NT2/D1 (cell line): ENCODE data around the gene RTL10.

ENCODE experiments used
- SUZ12 ChIP-seq: IDR thresholded peaks from 2 replicates; pipeline ENCODE4 v1.6.1; 2011; ENCODE audit not compliant: insufficient read length, insufficient read depth; ENCODE audit errors: extremely low read depth
- YY1 ChIP-seq: IDR thresholded peaks from 2 replicates; pipeline ENCODE4 v1.6.1; 2011; ENCODE audit not compliant: insufficient read length, insufficient read depth
- ZNF274 ChIP-seq: IDR thresholded peaks from 2 replicates; pipeline ENCODE4 v1.6.1; 2011; ENCODE audit warnings: mild to moderate bottlenecking, low read depth, low read length

DNA sequence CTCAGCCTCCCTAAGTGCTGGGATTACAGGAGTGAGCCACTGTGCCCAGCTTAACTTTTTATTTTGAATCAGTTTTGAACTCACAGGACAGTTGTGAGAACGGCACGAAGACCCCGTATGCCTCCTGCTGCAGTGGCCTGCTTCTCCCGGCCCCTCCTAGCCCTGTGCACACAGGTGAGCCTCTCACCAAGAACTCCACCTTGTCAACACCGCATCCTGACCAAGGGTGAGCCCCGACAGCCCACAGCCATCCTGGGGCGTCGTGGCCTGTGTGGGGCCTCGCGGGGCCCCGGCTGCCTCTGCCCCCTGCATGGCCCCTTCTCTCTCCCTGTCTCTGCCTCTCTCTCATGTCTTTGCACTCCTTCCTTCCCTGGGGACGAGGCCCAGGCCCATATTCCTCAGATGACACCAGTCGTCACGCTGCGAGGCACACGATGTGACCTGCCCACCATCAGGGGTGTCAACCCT is 38.8 kb downstream of the RTL10 start:
- TF ChIP-seq ZNF274 (no peak), SUZ12 (no peak), YY1 (no peak)
